IMR-90 (cell line): ENCODE data around the gene CUBN. TPM values are rescaled to one million over a fixed set of nuclear protein-coding genes. Genes with fewer than 3 reads are reported as not detected.
A peak's percentile ranks its signal among the peaks of the same experiment; 100 is the strongest.

ENCODE experiments used
- ATAC-seq: fragments of 200-7000 bp; cut with Tn5 transposase; 2 replicates; pipeline ENCODE4 v1.9.1; 2020; ENCODE audit warnings: low read depth, mild to moderate bottlenecking, moderate library complexity
- BruUV-seq: library from RNA; stranded (reverse); fragments of 400-500 nt; replicated peaks from 2 replicates; lab custom pipeline; 2021; lab: Mats Ljungman, UMichigan
- CTCF ChIA-PET: fragments of 300-600 bp; formaldehyde crosslinking; extraction: SDS; loops from one replicate; lab custom pipeline; 2021; ENCODE audit warnings: antibody characterized with exemption; lab: Yijun Ruan, JAX
- POLR2A ChIA-PET: fragments of 300-600 bp; sonication (Branson Sonifier 250); formaldehyde crosslinking; loops from one replicate; lab custom pipeline; 2022; ENCODE audit warnings: antibody characterized with exemption; ENCODE audit not compliant: unreplicated experiment; lab: Charles Lee
- DNase-seq: peaks from one replicate; pipeline ENCODE4 v3.0.0; 2013
- H2AFZ ChIP-seq: replicated peaks from 2 replicates; pipeline ENCODE3; 2013; ENCODE audit warnings: low read length, mild to moderate bottlenecking; ENCODE audit not compliant: poor library complexity
- H2AK5ac ChIP-seq: 2 replicates; pipeline ENCODE4 v1.6.1; 2013; ENCODE audit warnings: low read depth, low read length, inconsistent platforms
- H2AK9ac ChIP-seq: replicated peaks from 2 replicates; pipeline ENCODE3; 2013; ENCODE audit warnings: mild to moderate bottlenecking, low read depth, low read length, moderate library complexity; ENCODE audit not compliant: poor library complexity
- H2BK120ac ChIP-seq: 2 replicates; pipeline ENCODE4 v1.6.1; 2013; ENCODE audit warnings: low read depth, low read length, inconsistent platforms
- H2BK15ac ChIP-seq: 3 replicates; pipeline ENCODE4 v1.6.1; 2013; ENCODE audit warnings: low read depth, low read length, inconsistent platforms
- H2BK20ac ChIP-seq: 2 replicates; pipeline ENCODE4 v1.6.1; 2013; ENCODE audit warnings: low read depth, mild to moderate bottlenecking, inconsistent platforms, low read length, moderate library complexity
- H2BK5ac ChIP-seq: 2 replicates; pipeline ENCODE4 v1.6.1; 2013; ENCODE audit warnings: mild to moderate bottlenecking, low read depth, low read length, inconsistent platforms; ENCODE audit not compliant: poor library complexity, severe bottlenecking
- H3K14ac ChIP-seq: replicated peaks from 2 replicates; pipeline ENCODE4 v1.6.1; 2013; ENCODE audit warnings: low read depth, low read length, inconsistent platforms
- H3K18ac ChIP-seq: 2 replicates; pipeline ENCODE4 v1.6.1; 2013; ENCODE audit warnings: low read depth, low read length, control low read depth
- H3K23ac ChIP-seq: 2 replicates; pipeline ENCODE4 v1.6.1; 2013; ENCODE audit warnings: low read depth, low read length, inconsistent platforms
- H3K27ac ChIP-seq: 2 replicates; pipeline ENCODE4 v1.5.1; 2013; ENCODE audit warnings: mild to moderate bottlenecking, control low read depth, low read length; ENCODE audit not compliant: insufficient read depth
- H3K27me3 ChIP-seq: 2 replicates; pipeline ENCODE4 v1.6.1; 2013; ENCODE audit warnings: low read length; ENCODE audit not compliant: control insufficient read depth, insufficient read depth
- H3K36me3 ChIP-seq: 2 replicates; pipeline ENCODE4 v1.6.1; 2013; ENCODE audit warnings: low read length, mixed read lengths; ENCODE audit not compliant: control insufficient read depth, insufficient read depth
- H3K4ac ChIP-seq: 2 replicates; pipeline ENCODE4 v1.6.1; 2013; ENCODE audit warnings: low read depth, low read length, inconsistent platforms
- H3K4me1 ChIP-seq: 2 replicates; pipeline ENCODE4 v1.6.1; 2013; ENCODE audit warnings: low read length, mixed read lengths; ENCODE audit not compliant: control insufficient read depth, insufficient read depth
- H3K4me2 ChIP-seq: 2 replicates; pipeline ENCODE4 v1.6.1; 2013; ENCODE audit warnings: low read depth, mild to moderate bottlenecking, control low read depth, low read length, moderate library complexity
- H3K4me3 ChIP-seq: 2 replicates; pipeline ENCODE4 v1.5.1; 2013; ENCODE audit warnings: low read depth, mild to moderate bottlenecking, control low read depth, low read length, moderate library complexity; ENCODE audit not compliant: insufficient read depth
- H3K56ac ChIP-seq: 2 replicates; pipeline ENCODE4 v1.6.1; 2013; ENCODE audit warnings: low read length, inconsistent platforms; ENCODE audit not compliant: insufficient read depth; ENCODE audit errors: extremely low read depth
- H3K79me1 ChIP-seq, 2 experiments: 2 replicates each; pipeline ENCODE4 v1.6.1; 2013; ENCODE audit warnings: low read length in 2 of 2, inconsistent platforms in 1 of 2, low read depth in 1 of 2
- H3K9ac ChIP-seq: 2 replicates; pipeline ENCODE4 v1.6.1; 2013; ENCODE audit warnings: low read depth, low read length, control low read depth
- H3K9me1 ChIP-seq: 2 replicates; pipeline ENCODE4 v1.6.1; 2013; ENCODE audit warnings: low read length, inconsistent platforms; ENCODE audit not compliant: insufficient read depth
- H3K9me3 ChIP-seq: 2 replicates; pipeline ENCODE4 v1.6.1; 2013; ENCODE audit warnings: low read length; ENCODE audit not compliant: control insufficient read depth, insufficient read depth
- H4K20me1 ChIP-seq: 2 replicates; pipeline ENCODE4 v1.6.1; 2013; ENCODE audit warnings: low read length, inconsistent platforms; ENCODE audit not compliant: insufficient read depth
- H4K5ac ChIP-seq: 2 replicates; pipeline ENCODE4 v1.6.1; 2013; ENCODE audit warnings: mild to moderate bottlenecking, low read depth, low read length, control low read depth
- H4K8ac ChIP-seq, 2 experiments: 2 replicates each; pipeline ENCODE4 v1.6.1; 2013; ENCODE audit warnings: low read depth in 2 of 2, low read length in 2 of 2, control low read depth in 1 of 2, inconsistent platforms in 1 of 2
- H4K91ac ChIP-seq: 2 replicates; pipeline ENCODE4 v1.6.1; 2013; ENCODE audit warnings: low read depth, low read length, inconsistent platforms; ENCODE audit not compliant: insufficient read depth
- BHLHE40 ChIP-seq: fragments of 150-350 bp; IDR thresholded peaks from 2 replicates; pipeline ENCODE4 v1.6.1; 2016; ENCODE audit warnings: mild to moderate bottlenecking, low read depth, low read length
- CEBPB ChIP-seq: IDR thresholded peaks from 2 replicates; pipeline ENCODE4 v1.6.1; 2012; ENCODE audit warnings: low read depth, low read length, improper control_type of control experiment
- CHD1 ChIP-seq: IDR thresholded peaks from 2 replicates; pipeline ENCODE4 v1.6.1; 2012; ENCODE audit warnings: low read depth, low read length, improper control_type of control experiment
- CTCF ChIP-seq: conservative IDR thresholded peaks from 2 replicates; pipeline ENCODE4 v1.5.1; 2012; ENCODE audit warnings: mild to moderate bottlenecking, low read depth, low read length, improper control_type of control experiment
- ELK1 ChIP-seq: fragments of 150-350 bp; IDR thresholded peaks from 2 replicates; pipeline ENCODE4 v1.6.1; 2016; ENCODE audit warnings: low read depth, mild to moderate bottlenecking, low read length, moderate library complexity, borderline replicate concordance
- FOS ChIP-seq: fragments of 150-350 bp; IDR thresholded peaks from 2 replicates; pipeline ENCODE4 v1.6.1; 2016; ENCODE audit warnings: low read depth, low read length
- MAFK ChIP-seq: IDR thresholded peaks from 2 replicates; pipeline ENCODE4 v1.6.1; 2012; ENCODE audit warnings: low read depth, low read length, improper control_type of control experiment
- MAZ ChIP-seq: IDR thresholded peaks from 2 replicates; pipeline ENCODE4 v1.6.1; 2012; ENCODE audit warnings: low read depth, mild to moderate bottlenecking, low read length, improper control_type of control experiment, moderate library complexity, borderline replicate concordance
- MXI1 ChIP-seq: IDR thresholded peaks from 2 replicates; pipeline ENCODE4 v1.6.1; 2012; ENCODE audit warnings: low read depth, mild to moderate bottlenecking, low read length, moderate library complexity, borderline replicate concordance
- NFE2L2 ChIP-seq: fragments of 150-350 bp; IDR thresholded peaks from 2 replicates; pipeline ENCODE4 v1.6.1; 2016; ENCODE audit warnings: low read depth, mild to moderate bottlenecking, low read length
- POLR2A ChIP-seq: IDR thresholded peaks from 2 replicates; pipeline ENCODE4 v1.6.1; 2012; ENCODE audit warnings: mild to moderate bottlenecking, low read depth, low read length
- RAD21 ChIP-seq: IDR thresholded peaks from 2 replicates; pipeline ENCODE4 v1.6.1; 2012; ENCODE audit warnings: low read length, improper control_type of control experiment
- RCOR1 ChIP-seq: IDR thresholded peaks from 2 replicates; pipeline ENCODE4 v1.6.1; 2012; ENCODE audit warnings: mild to moderate bottlenecking, low read length, improper control_type of control experiment; ENCODE audit not compliant: insufficient replicate concordance
- RFX5 ChIP-seq: IDR thresholded peaks from 2 replicates; pipeline ENCODE4 v1.8.0; 2012; ENCODE audit warnings: low read depth, mild to moderate bottlenecking, low read length, moderate library complexity
- SMC3 ChIP-seq: fragments of 150-350 bp; IDR thresholded peaks from 2 replicates; pipeline ENCODE4 v1.6.1; 2016; ENCODE audit warnings: low read depth, mild to moderate bottlenecking, antibody characterized with exemption, low read length, moderate library complexity
- WGBS, 2 experiments: methylation state at CpG; one replicate each; pipeline versions ENCODE4 v1.1.5 to v1.1.7; 2013; ENCODE audit warnings: missing lambda C conversion rate in 2 of 2; ENCODE audit not compliant: insufficient read length in 1 of 2; ENCODE audit errors: extremely low coverage in 2 of 2; 5-methylcytosine and 5-hydroxymethylcytosine counted together
- dilution Hi-C: fragments of 300-500 bp; cut with HindIII; formaldehyde crosslinking; loops from one replicate; pipeline ENCODE4 v1.14.3; 2018; ENCODE audit warnings: low sequenced_read_pairs; ENCODE audit not compliant: unreplicated experiment
- in situ Hi-C: fragments of 300-500 bp; cut with MboI; formaldehyde crosslinking; loops from 3 replicates; pipeline ENCODE4 v1.14.3; 2019; ENCODE audit warnings: low sequenced_read_pairs, inconsistent platforms, mixed read lengths
- intact Hi-C: fragments of 100-400 bp; cut with micrococcal nuclease; formaldehyde crosslinking; loops from 2 replicates; pipeline ENCODE4 v1.10.0; 2022
- polyA plus RNA-seq, 3 experiments: library from polyadenylated mRNA; depleted of rRNA; stranded (reverse); fragments of >200 nt; gene quantifications; 2 replicates each; pipeline ENCODE4 v1.2.3, GENCODE V29; 2012; ENCODE audit warnings: low replicate concordance in 1 of 3
- total RNA-seq: library from RNA; depleted of rRNA; stranded (reverse); fragments of >200 nt; gene quantifications from 2 replicates; pipeline ENCODE4 v1.2.3, GENCODE V29; 2012
- TF ChIP-seq, protein P1 (sequence below): fragments of 150-350 bp; IDR thresholded peaks from 2 replicates; pipeline ENCODE4 v1.6.1; 2017; ENCODE audit warnings: mild to moderate bottlenecking, antibody characterized with exemption, low read length, low read depth

The CUBN gene
- total and polyA plus RNA-seq, 2 of the 4 experiments (the other 2 are of a cell fraction): 0.19 to 0.54 TPM

- no peak for ATAC-seq
- H3K27ac ChIP-seq: no peak overlapping the region
- no peak overlapping the region for H3K4me3 ChIP-seq
- no peak overlapping the region for H2AK9ac ChIP-seq
- 0 out of 2 replicates have a peak overlapping the region, but pooled peaks have one; percentile 45 for H3K14ac ChIP-seq
- ChIA-PET CTCF (interaction anchor here (0.6 to 0.7 kb wide), 2 partner anchors 176 to 404 kb away, joined by 3 to 4 read pairs; no protein-coding TSS in a partner anchor), POLR2A (interaction anchor here (0.6 kb wide), 1 partner anchor 409 kb away, joined by 3 read pairs; no protein-coding TSS in a partner anchor)
- H4K8ac ChIP-seq: no peak overlapping the region
- H3K9me1 ChIP-seq: no peaks in the 10 kb centered on the region
- no peak overlapping the region for H4K91ac ChIP-seq
- no CpG with 5 or more reads among the region's 6 CpGs for WGBS, 2 experiments
- H3K36me3 ChIP-seq: no peaks in the 10 kb centered on the region
- H3K18ac ChIP-seq: no peak overlapping the region
- peak overlapping the region; percentile 78; the same call in 1 of the 3 replicates for H2BK15ac ChIP-seq
- no peak overlapping the region for H4K5ac ChIP-seq
- intact Hi-C loops: no loop called here
- no peaks in the 10 kb centered on the region for H4K20me1 ChIP-seq
- no peak overlapping the region for H3K4ac ChIP-seq
- peaks cover 6% of the 10 kb centered on the region; the same call in 1 of the 2 replicates for H3K4me1 ChIP-seq
- H3K4me2 ChIP-seq: no peak overlapping the region
- BruUV-seq: no TSS peak
- H3K9me3 ChIP-seq: no peaks in the 10 kb centered on the region
- H2BK20ac ChIP-seq: no peak overlapping the region
- H3K56ac ChIP-seq: no peak overlapping the region
- in situ Hi-C loops: loop anchor here (25.0 kb wide), 2 partner anchors 765 to 1390 kb away; partner anchors contain the start of gene HACD1
- H2AK5ac ChIP-seq: 0 out of 2 replicates have a peak overlapping the region, but pooled peaks have one; percentile 58
- DNase-seq: peak; percentile 29
- no peak for TF ChIP-seq MAFK
- TF ChIP-seq NFE2L2: no peak
- no peak for TF ChIP-seq POLR2A
- no peak for TF ChIP-seq CEBPB
- no peak for TF ChIP-seq RCOR1
- no peak for TF ChIP-seq CHD1
- TF ChIP-seq ELK1: no peak
- no peak for TF ChIP-seq SMC3
- TF ChIP-seq CTCF: no peak
- TF ChIP-seq RFX5: no peak
- no peak for TF ChIP-seq MAZ
- no peak for TF ChIP-seq MXI1
- TF ChIP-seq BHLHE40: no peak
- TF ChIP-seq RAD21: no peak
- no peak for TF ChIP-seq FOS
- TF ChIP-seq, protein P1, sequence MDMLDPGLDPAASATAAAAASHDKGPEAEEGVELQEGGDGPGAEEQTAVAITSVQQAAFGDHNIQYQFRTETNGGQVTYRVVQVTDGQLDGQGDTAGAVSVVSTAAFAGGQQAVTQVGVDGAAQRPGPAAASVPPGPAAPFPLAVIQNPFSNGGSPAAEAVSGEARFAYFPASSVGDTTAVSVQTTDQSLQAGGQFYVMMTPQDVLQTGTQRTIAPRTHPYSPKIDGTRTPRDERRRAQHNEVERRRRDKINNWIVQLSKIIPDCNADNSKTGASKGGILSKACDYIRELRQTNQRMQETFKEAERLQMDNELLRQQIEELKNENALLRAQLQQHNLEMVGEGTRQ: no peak
- dilution Hi-C loops: no loop called here
- H2AFZ ChIP-seq: no peak overlapping the region
- no peak overlapping the region for H3K23ac ChIP-seq
- H2BK5ac ChIP-seq: no peak overlapping the region
- H3K27me3 ChIP-seq: no peaks in the 10 kb centered on the region
- no peaks in the 10 kb centered on the region for H3K79me1 ChIP-seq
- no peak overlapping the region for H3K9ac ChIP-seq
- H2BK120ac ChIP-seq: no peak overlapping the region
These were observed 282.0 kb downstream of the CUBN start for GRCh38 chr10:16847644-16848043.
